HepG2 (cell line): ENCODE data around the gene DOCK2. TPM values are rescaled to one million over a fixed set of nuclear protein-coding genes. Genes with fewer than 3 reads are reported as not detected.

Experiments used
- ATAC-seq: fragments of 200-7000 bp; cut with Tn5 transposase; 3 replicates; pipeline ENCODE4 v1.9.1; 2020; ENCODE audit warnings: mild to moderate bottlenecking, moderate library complexity
- BruUV-seq: library from RNA; stranded (reverse); fragments of 400-500 nt; replicated peaks from 2 replicates; lab custom pipeline; 2021; lab: Mats Ljungman, UMichigan
- CTCF ChIA-PET: fragments of 300-600 bp; formaldehyde crosslinking; extraction: SDS; loops from one replicate; lab custom pipeline; 2021; ENCODE audit warnings: low total read pairs, inconsistent platforms, low intra/inter-chr PET ratio; lab: Yijun Ruan, JAX
- POLR2A ChIA-PET: fragments of 350-600 bp; sonication (Branson Sonifier 250); formaldehyde crosslinking; loops from one replicate; lab custom pipeline; 2020; ENCODE audit warnings: antibody characterized with exemption, inconsistent platforms; lab: Yijun Ruan, JAX
- DNase-seq: peaks from one replicate; pipeline ENCODE4 v3.0.0-alpha.2; 2015; ENCODE audit warnings: low spot score
- FAIRE-seq: peaks from 3 replicates; lab custom pipeline; 2011; peaks lifted over from hg19 to GRCh38; lab: Jason Lieb, UNC
- H2AFZ ChIP-seq: one replicate; pipeline ENCODE4 v1.6.1; 2011; ENCODE audit warnings: low read length, inconsistent platforms
- H3K27ac ChIP-seq: fragments of 300-600 bp; 3 replicates; pipeline ENCODE4 v1.8.0; 2011; ENCODE audit warnings: mixed run types, mild to moderate bottlenecking, mixed read lengths, low read length, inconsistent platforms; ENCODE audit not compliant: insufficient read depth; ENCODE audit errors: extremely low read length
- H3K27me3 ChIP-seq, 2 experiments: fragments of 200-600 bp in 1 of 2; 2 replicates in 1 of 2; 3 replicates in 1 of 2; pipeline versions ENCODE4 v1.6.0 to v1.8.0; 2011; ENCODE audit warnings: low read length in 2 of 2, mild to moderate bottlenecking in 2 of 2, moderate library complexity in 2 of 2, inconsistent platforms in 1 of 2; ENCODE audit not compliant: insufficient read depth in 2 of 2, control insufficient read depth in 1 of 2
- H3K36me3 ChIP-seq, 2 experiments: fragments of 200-600 bp in 1 of 2; replicated peaks in 1 of 2; 2 replicates in 1 of 2; 3 replicates in 1 of 2; pipeline versions ENCODE4 v1.5.1 to v1.8.0; 2011; ENCODE audit warnings: low read length in 2 of 2, inconsistent platforms in 1 of 2; ENCODE audit not compliant: insufficient read depth in 2 of 2, control insufficient read depth in 1 of 2
- H3K4me1 ChIP-seq: 2 replicates; pipeline ENCODE4 v1.5.1; 2012; ENCODE audit warnings: low read length, inconsistent platforms; ENCODE audit not compliant: insufficient read depth
- H3K4me2 ChIP-seq: 2 replicates; pipeline ENCODE4 v1.6.0; 2011; ENCODE audit warnings: low read depth, low read length, inconsistent platforms
- H3K4me3 ChIP-seq, 3 experiments: fragments of 200-600 bp in 1 of 3; sonication (generic), shearing (Covaris generic) in 1 of 3; replicated peaks in 1 of 3; 2 replicates each; pipeline ENCODE4 v1.5.1; 2011 to 2016; ENCODE audit warnings: low read length in 3 of 3, inconsistent platforms in 2 of 3, low read depth in 2 of 3, mild to moderate bottlenecking in 2 of 3, control low read depth in 1 of 3, mixed read lengths in 1 of 3; ENCODE audit not compliant: insufficient read depth in 1 of 3
- H3K79me2 ChIP-seq: one replicate; pipeline ENCODE4 v1.6.1; 2011; ENCODE audit warnings: low read length, inconsistent platforms; ENCODE audit not compliant: insufficient read depth
- H3K9ac ChIP-seq: 2 replicates; pipeline ENCODE4 v1.6.0; 2011; ENCODE audit warnings: mild to moderate bottlenecking, low read depth, low read length, inconsistent platforms; ENCODE audit not compliant: insufficient read depth
- H3K9me3 ChIP-seq: 2 replicates; pipeline ENCODE4 v1.5.1; 2012; ENCODE audit warnings: mild to moderate bottlenecking, low read length
- H4K20me1 ChIP-seq: 2 replicates; pipeline ENCODE4 v1.6.0; 2011; ENCODE audit warnings: inconsistent platforms, mild to moderate bottlenecking, low read length, moderate library complexity; ENCODE audit not compliant: insufficient read depth
- BRD4 ChIP-seq: sonication (generic); formaldehyde crosslinking; IDR thresholded peaks from 2 replicates; pipeline ENCODE4 v1.4.0; 2020; ENCODE audit warnings: missing genetic modification reagents
- FOXO4 ChIP-seq: sonication (generic); formaldehyde crosslinking; conservative IDR thresholded peaks from 2 replicates; pipeline ENCODE4 v1.8.1; 2023; ENCODE audit warnings: missing genetic modification reagents
- TCF12 ChIP-seq, 2 experiments: fragments of 450-650 bp in 1 of 2; sonication (generic) in 1 of 2; formaldehyde crosslinking in 1 of 2; IDR thresholded peaks; 2 replicates each; pipeline versions ENCODE4 v1.6.1 to v1.8.0; 2017 to 2022; ENCODE audit warnings: antibody characterized with exemption in 1 of 2, mild to moderate bottlenecking in 1 of 2, missing genetic modification reagents in 1 of 2, moderate library complexity in 1 of 2
- THAP8 ChIP-seq: sonication (generic); formaldehyde crosslinking; IDR thresholded peaks from 2 replicates; pipeline ENCODE4 v1.5.1; 2020; ENCODE audit warnings: missing genetic modification reagents, mild to moderate bottlenecking, borderline replicate concordance
- ZNF383 ChIP-seq: sonication (generic); formaldehyde crosslinking; IDR thresholded peaks from 2 replicates; pipeline ENCODE4 v1.4.0; 2020; ENCODE audit warnings: missing genetic modification reagents, mild to moderate bottlenecking, borderline replicate concordance
- ZNF432 ChIP-seq: sonication (generic); formaldehyde crosslinking; IDR thresholded peaks from 2 replicates; pipeline ENCODE4 v1.5.0; 2020; ENCODE audit warnings: missing genetic modification reagents, mild to moderate bottlenecking, borderline replicate concordance
- ZNF44 ChIP-seq: sonication (generic); formaldehyde crosslinking; IDR thresholded peaks from 2 replicates; pipeline ENCODE4 v1.5.1; 2020; ENCODE audit warnings: mild to moderate bottlenecking, missing genetic modification reagents
- ZNF562 ChIP-seq: sonication (generic); formaldehyde crosslinking; IDR thresholded peaks from 2 replicates; pipeline ENCODE4 v1.8.0; 2022; ENCODE audit warnings: missing genetic modification reagents, borderline replicate concordance
- ZNF879 ChIP-seq: sonication (generic); formaldehyde crosslinking; IDR thresholded peaks from 2 replicates; pipeline ENCODE4 v1.8.1; 2023; ENCODE audit warnings: missing genetic modification reagents
- WGBS: methylation state at CpG from one replicate; pipeline ENCODE4 v1.1.6; 2017; ENCODE audit warnings: low lambda C conversion rate; 5-methylcytosine and 5-hydroxymethylcytosine counted together
- in situ Hi-C: cut with HindIII; loops from 2 replicates; pipeline ENCODE4 v1.10.0; 2017; ENCODE audit warnings: low pct_unique_long_range_greater_than_20kb; ENCODE audit not compliant: extremely low pct_ligation_motif_present
- intact Hi-C: fragments of 100-400 bp; cut with micrococcal nuclease; formaldehyde crosslinking; loops from one replicate; pipeline ENCODE4 v1.10.0; 2022; ENCODE audit not compliant: unreplicated experiment
- polyA plus RNA-seq, 8 experiments: library from polyadenylated mRNA; depleted of rRNA in 3 of 8; stranded (reverse) in 7 of 8; unstranded in 1 of 8; fragments of >200 nt; fragmentation: Illumina TruSeq in 4 of 8; extraction: Trizol in 4 of 8; gene quantifications; 2 replicates each; pipeline versions ENCODE4 v1.2.1 to v1.2.3, GENCODE V29; 2011 to 2016; ENCODE audit warnings: low read depth in 4 of 8, missing spikeins in 1 of 8, mixed read lengths in 1 of 8; ENCODE audit not compliant: insufficient read depth in 1 of 8
- total RNA-seq, 5 experiments: library from RNA; depleted of rRNA; stranded (reverse); fragments of >200 nt; fragmentation: Illumina TruSeq; extraction: Trizol; gene quantifications; 2 replicates each; pipeline ENCODE4 v1.2.3, GENCODE V29; 2016; ENCODE audit warnings: low read depth in 1 of 5
- TF ChIP-seq, protein P1 (sequence below): sonication (generic); formaldehyde crosslinking; IDR thresholded peaks from 2 replicates; pipeline ENCODE4 v1.4.0; 2020; ENCODE audit warnings: missing genetic modification reagents
- TF ChIP-seq, protein P2 (sequence below): sonication (generic); formaldehyde crosslinking; IDR thresholded peaks from 2 replicates; pipeline ENCODE4 v1.4.0; 2020; ENCODE audit warnings: missing genetic modification reagents
- TF ChIP-seq, protein P3 (sequence below): sonication (generic); formaldehyde crosslinking; IDR thresholded peaks from 2 replicates; pipeline ENCODE4 v1.5.0; 2020; ENCODE audit warnings: mild to moderate bottlenecking, missing genetic modification reagents

The DOCK2 gene
- total and polyA plus RNA-seq, 2 of the 13 experiments (the other 11 are each of a cell fraction or from before 2014, with no cell fraction given), result not detected

- no peak for TF ChIP-seq FOXO4 (CRISPR knock-in tag)
- TF ChIP-seq, protein P1, sequence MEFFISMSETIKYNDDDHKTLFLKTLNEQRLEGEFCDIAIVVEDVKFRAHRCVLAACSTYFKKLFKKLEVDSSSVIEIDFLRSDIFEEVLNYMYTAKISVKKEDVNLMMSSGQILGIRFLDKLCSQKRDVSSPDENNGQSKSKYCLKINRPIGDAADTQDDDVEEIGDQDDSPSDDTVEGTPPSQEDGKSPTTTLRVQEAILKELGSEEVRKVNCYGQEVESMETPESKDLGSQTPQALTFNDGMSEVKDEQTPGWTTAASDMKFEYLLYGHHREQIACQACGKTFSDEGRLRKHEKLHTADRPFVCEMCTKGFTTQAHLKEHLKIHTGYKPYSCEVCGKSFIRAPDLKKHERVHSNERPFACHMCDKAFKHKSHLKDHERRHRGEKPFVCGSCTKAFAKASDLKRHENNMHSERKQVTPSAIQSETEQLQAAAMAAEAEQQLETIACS (CRISPR knock-in tag), result no peak
Measured at GRCh38 chr5:169656125-169656901, 19.2 kb downstream of the DOCK2 start (continued).

GRCh38 chr5:169657127-169657526 lies 20.1 kb downstream of the DOCK2 start:
- Histone ChIP-seq H3K4me3 (no peak overlapping the region), H3K9me3 (no peaks in the 10 kb centered on the region), H3K79me2 (no peaks in the 10 kb centered on the region), H2AFZ (no peak overlapping the region), H3K27ac (no peak overlapping the region), H3K36me3 (no peaks in the 10 kb centered on the region), H3K27me3 (no peaks in the 10 kb centered on the region), H3K9ac (no peak overlapping the region), H3K4me2 (no peak overlapping the region), H3K4me1 (no peaks in the 10 kb centered on the region), H4K20me1 (no peaks in the 10 kb centered on the region)
- intact Hi-C loops (no loop called here), in situ Hi-C loops (no loop called here)
- DNase-seq (no peak), ATAC-seq (no peak), FAIRE-seq (no peak)
- ChIA-PET POLR2A (no interaction called here), CTCF (no interaction called here)
- TF ChIP-seq ZNF44 (CRISPR knock-in tag) (no peak), ZNF383 (CRISPR knock-in tag) (no peak), BRD4 (no peak), THAP8 (CRISPR knock-in tag) (no peak), ZNF879 (CRISPR knock-in tag) (no peak), ZNF562 (CRISPR knock-in tag) (no peak), TCF12 (IDR thresholded peaks at IDR 0.05) (no peak), TCF12 (CRISPR knock-in tag; IDR thresholded peaks at IDR 0.05) (no peak), ZNF432 (no peak)
- TF ChIP-seq, protein P2, sequence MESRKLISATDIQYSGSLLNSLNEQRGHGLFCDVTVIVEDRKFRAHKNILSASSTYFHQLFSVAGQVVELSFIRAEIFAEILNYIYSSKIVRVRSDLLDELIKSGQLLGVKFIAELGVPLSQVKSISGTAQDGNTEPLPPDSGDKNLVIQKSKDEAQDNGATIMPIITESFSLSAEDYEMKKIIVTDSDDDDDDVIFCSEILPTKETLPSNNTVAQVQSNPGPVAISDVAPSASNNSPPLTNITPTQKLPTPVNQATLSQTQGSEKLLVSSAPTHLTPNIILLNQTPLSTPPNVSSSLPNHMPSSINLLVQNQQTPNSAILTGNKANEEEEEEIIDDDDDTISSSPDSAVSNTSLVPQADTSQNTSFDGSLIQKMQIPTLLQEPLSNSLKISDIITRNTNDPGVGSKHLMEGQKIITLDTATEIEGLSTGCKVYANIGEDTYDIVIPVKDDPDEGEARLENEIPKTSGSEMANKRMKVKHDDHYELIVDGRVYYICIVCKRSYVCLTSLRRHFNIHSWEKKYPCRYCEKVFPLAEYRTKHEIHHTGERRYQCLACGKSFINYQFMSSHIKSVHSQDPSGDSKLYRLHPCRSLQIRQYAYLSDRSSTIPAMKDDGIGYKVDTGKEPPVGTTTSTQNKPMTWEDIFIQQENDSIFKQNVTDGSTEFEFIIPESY (CRISPR knock-in tag), result no peak
- TF ChIP-seq, protein P3, sequence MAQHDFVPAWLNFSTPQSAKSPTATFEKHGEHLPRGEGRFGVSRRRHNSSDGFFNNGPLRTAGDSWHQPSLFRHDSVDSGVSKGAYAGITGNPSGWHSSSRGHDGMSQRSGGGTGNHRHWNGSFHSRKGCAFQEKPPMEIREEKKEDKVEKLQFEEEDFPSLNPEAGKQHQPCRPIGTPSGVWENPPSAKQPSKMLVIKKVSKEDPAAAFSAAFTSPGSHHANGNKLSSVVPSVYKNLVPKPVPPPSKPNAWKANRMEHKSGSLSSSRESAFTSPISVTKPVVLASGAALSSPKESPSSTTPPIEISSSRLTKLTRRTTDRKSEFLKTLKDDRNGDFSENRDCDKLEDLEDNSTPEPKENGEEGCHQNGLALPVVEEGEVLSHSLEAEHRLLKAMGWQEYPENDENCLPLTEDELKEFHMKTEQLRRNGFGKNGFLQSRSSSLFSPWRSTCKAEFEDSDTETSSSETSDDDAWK (CRISPR knock-in tag), result no peak
- WGBS, result 0% methylated on average over 1 of the region's 1 CpG
- no TSS peak for BruUV-seq
